Activated CD8-positive, alpha-beta memory T cell treated with anti-CD3 and anti-CD28 coated beads for 1 hour (primary cell): Measurements from ENCODE around the gene MGAT5.

Experiments used
- DNase-seq, 2 donors: peaks; one replicate each; pipeline ENCODE4 v3.0.0-alpha.2; 2020; ENCODE audit warnings: low read depth in 1 of 2; ENCODE audit errors: extremely low read depth in 1 of 2

Gene MGAT5

GRCh38 chr2:134491771-134492441 is 238.0 kb downstream of the MGAT5 start:
- no peak for DNase-seq

DNA sequence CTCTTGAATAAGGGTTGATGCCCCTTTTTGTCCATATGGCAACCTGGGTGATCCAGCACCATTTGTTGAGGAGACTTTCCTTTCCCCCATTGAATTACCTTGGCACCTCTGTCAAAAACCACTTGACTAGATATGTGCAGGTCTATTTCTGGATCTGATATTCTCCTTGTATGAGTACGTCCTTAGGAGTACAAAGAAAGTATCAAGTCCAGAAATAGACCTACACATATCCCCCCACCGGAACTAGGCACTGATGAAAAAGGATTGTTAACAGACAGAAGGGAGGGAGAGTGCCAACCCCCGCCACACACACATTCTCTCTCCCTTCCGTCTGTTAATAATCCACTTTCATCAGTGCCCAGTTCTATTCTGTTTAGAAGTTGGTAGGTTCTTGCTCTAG is 239.9 kb downstream of the MGAT5 start:
- no peak for DNase-seq

- no peak for DNase-seq
Observed at GRCh38 chr2:134498654-134499053, 244.8 kb downstream of the MGAT5 start.

- no peak for DNase-seq
Observed at GRCh38 chr2:134499307-134499926, 245.5 kb downstream of the MGAT5 start.

DNA sequence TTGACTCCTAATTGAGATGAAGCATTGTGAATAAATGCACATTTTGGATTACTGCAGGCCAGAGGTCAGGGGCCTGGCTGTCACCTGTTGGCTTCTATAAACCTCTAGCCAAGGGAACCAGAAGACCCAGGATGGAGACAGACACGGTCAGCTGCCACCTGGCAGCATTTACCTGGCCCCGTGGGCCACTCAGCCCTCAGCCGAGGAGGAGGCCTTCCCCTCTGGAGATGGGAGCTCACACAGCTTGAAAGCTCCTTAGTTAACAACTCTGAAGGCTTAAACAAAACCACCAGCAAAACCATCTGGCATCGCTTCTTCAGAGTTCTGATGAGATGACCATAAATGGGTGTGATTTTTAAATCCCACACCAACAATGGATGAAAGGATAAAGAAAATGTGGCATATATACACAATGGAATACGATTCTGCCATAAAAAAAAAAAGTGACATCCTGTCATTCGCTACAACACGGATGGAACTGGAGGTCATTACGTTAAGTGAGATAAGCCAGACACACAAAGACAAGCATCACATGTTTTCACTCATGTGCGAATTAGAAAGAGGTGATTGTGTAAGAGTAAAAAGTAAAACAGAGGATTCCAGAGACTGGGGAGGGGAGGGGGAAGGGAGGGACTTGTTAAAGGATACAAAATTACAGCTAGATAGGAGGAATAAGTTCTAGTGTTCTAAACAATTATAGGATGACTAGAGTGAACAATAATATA is 246.5 kb downstream of the MGAT5 start:
- DNase-seq = no peak

- no peak for DNase-seq
Observed at GRCh38 chr2:134501476-134502091, 247.7 kb downstream of the MGAT5 start.

DNA sequence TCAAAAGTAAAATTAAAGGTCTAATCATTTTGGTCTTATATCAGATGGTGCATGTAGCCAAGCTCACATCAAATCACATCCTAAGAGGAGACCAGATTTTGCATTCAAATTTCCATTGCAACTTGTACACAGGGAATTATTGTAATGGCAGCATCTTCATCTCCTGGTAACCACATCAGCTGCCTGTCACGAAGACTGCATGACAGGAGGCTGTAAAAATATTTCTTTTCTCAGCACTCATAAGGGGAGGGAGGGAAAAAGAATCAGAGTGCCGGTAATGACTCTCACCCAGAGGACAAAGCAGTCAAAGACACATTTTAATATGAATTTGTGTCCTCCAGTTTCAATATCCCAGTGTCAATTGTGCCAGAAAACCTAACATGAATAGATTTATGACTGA is 248.2 kb downstream of the MGAT5 start:
- DNase-seq = no peak
